Mesendoderm (in vitro differentiated cells): ENCODE data around the gene ANKRD18B.
"Not testable (repeated sequence)": the region's sequence is repeated elsewhere in the genome, so short reads cannot be mapped to it uniquely, and the experiment has no call there.

ENCODE experiments used
- DNase-seq: peaks from one replicate; pipeline ENCODE4 v3.0.0; 2013
- H2AK5ac ChIP-seq: 2 replicates; pipeline ENCODE4 v1.6.1; 2013; ENCODE audit warnings: low read length, inconsistent platforms
- H2BK120ac ChIP-seq: 2 replicates; pipeline ENCODE4 v1.6.1; 2013; ENCODE audit warnings: low read depth, mild to moderate bottlenecking, low read length, moderate library complexity, mixed read lengths
- H2BK15ac ChIP-seq: replicated peaks from 2 replicates; pipeline ENCODE4 v1.6.1; 2013; ENCODE audit warnings: low read depth, mild to moderate bottlenecking, moderate library complexity
- H2BK5ac ChIP-seq: 2 replicates; pipeline ENCODE4 v1.6.1; 2013; ENCODE audit warnings: low read length, inconsistent platforms
- H3K18ac ChIP-seq: 2 replicates; pipeline ENCODE4 v1.6.1; 2013; ENCODE audit warnings: mild to moderate bottlenecking, low read length, mixed read lengths
- H3K23ac ChIP-seq: one replicate; pipeline ENCODE4 v1.6.1; 2013; ENCODE audit warnings: low read length
- H3K27ac ChIP-seq: 2 replicates; pipeline ENCODE4 v1.5.1; 2013; ENCODE audit warnings: low read depth, mild to moderate bottlenecking, inconsistent platforms, low read length, moderate library complexity
- H3K27me3 ChIP-seq: 2 replicates; pipeline ENCODE4 v1.6.1; 2013; ENCODE audit warnings: low read length, control low read depth, mild to moderate bottlenecking, inconsistent platforms; ENCODE audit not compliant: insufficient read depth, poor library complexity
- H3K36me3 ChIP-seq: 2 replicates; pipeline ENCODE4 v1.6.1; 2013; ENCODE audit warnings: low read length, inconsistent platforms; ENCODE audit not compliant: control insufficient read depth, insufficient read depth
- H3K4ac ChIP-seq: one replicate; pipeline ENCODE4 v1.6.1; 2013; ENCODE audit warnings: low read depth, mild to moderate bottlenecking, low read length, moderate library complexity
- H3K4me1 ChIP-seq: 2 replicates; pipeline ENCODE4 v1.6.1; 2013; ENCODE audit warnings: low read depth, low read length, inconsistent platforms; ENCODE audit not compliant: control insufficient read depth
- H3K4me2 ChIP-seq: 2 replicates; pipeline ENCODE4 v1.6.1; 2013; ENCODE audit warnings: low read length
- H3K4me3 ChIP-seq: 2 replicates; pipeline ENCODE4 v1.5.1; 2013; ENCODE audit warnings: mild to moderate bottlenecking, low read length
- H3K56ac ChIP-seq: one replicate; pipeline ENCODE4 v1.6.1; 2013; ENCODE audit warnings: low read length
- H3K79me1 ChIP-seq: 2 replicates; pipeline ENCODE4 v1.6.1; 2013; ENCODE audit warnings: low read length, inconsistent platforms
- H3K79me2 ChIP-seq: 2 replicates; pipeline ENCODE4 v1.6.1; 2013; ENCODE audit warnings: mild to moderate bottlenecking, low read length; ENCODE audit not compliant: control insufficient read depth, insufficient read depth
- H3K9ac ChIP-seq: 2 replicates; pipeline ENCODE4 v1.6.1; 2013; ENCODE audit warnings: low read length, inconsistent platforms
- H4K5ac ChIP-seq: one replicate; pipeline ENCODE4 v1.6.1; 2013; ENCODE audit warnings: low read length
- H4K8ac ChIP-seq: one replicate; pipeline ENCODE4 v1.6.1; 2013; ENCODE audit warnings: low read depth, mild to moderate bottlenecking, control low read depth, low read length, moderate library complexity
- whole genome bisulfite sequencing: extraction: QIAGEN DNeasy Blood & Tissue Kit; methylation state at CpG from one replicate; pipeline ENCODE4 v1.1.7; 2013; ENCODE audit warnings: low lambda C conversion rate, missing lambda C conversion rate; ENCODE audit not compliant: insufficient coverage; ENCODE audit errors: extremely low coverage; 5-methylcytosine and 5-hydroxymethylcytosine counted together

Gene ANKRD18B

DNA sequence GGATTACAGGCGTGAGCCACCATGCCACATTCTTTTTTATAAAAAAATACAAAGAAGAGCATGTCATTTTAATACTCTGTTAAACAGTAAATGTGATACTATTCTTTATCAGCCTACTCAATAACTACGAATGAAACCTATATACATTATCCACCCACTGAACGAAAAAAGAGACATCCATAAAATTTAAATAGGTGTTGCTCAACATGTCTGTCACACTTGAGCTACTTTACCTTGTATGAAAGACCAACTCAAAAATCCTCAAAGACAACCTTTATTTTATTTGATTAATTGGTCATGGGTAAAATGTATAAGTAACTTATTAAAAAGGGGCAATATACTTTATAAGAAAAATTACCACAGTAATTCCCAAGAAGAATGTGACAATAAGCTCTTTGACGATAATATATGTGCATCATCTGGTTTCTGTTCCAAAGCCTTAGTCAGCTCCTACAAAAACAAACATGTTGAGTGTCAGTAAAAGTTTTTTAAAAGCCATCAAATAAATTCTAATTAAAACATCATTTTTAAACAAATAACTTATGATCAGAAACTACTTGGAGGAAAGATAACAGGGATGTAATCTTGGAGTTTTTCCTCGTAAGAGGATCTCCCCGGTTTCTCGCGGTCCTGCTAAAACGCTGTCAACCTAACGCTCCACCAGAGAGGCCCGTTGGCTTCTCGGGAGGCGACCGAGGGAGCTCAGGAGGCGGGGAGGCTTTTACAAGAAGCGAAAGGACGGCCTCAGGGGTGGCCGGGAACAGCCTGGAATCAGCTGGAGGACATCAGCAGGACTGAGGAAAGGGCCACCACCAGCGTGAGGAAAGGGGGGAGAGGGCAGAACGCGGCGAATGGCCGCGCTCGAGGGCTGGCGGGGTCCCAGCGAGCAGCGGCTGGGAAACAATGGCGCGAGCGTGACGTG, 13.5 kb upstream of the ANKRD18B start:
- peak overlapping the region; percentile 79 for H3K9ac ChIP-seq
- H2BK15ac ChIP-seq: no peak overlapping the region
- H3K4ac ChIP-seq: no peak overlapping the region
- no peaks in the 10 kb centered on the region for H3K79me1 ChIP-seq
- H3K4me1 ChIP-seq: no peaks in the 10 kb centered on the region
- H4K8ac ChIP-seq: no peak overlapping the region
- no peaks in the 10 kb centered on the region for H3K79me2 ChIP-seq
- no peak overlapping the region for H2BK120ac ChIP-seq
- no peaks in the 10 kb centered on the region for H3K27me3 ChIP-seq
- peak; percentile 76 for DNase-seq
- peak overlapping the region; percentile 67 for H3K4me2 ChIP-seq
- H3K23ac ChIP-seq: no peak overlapping the region
- no CpG with 5 or more reads among the region's 32 CpGs for WGBS
- H4K5ac ChIP-seq: no peak overlapping the region
- H3K36me3 ChIP-seq: no peaks in the 10 kb centered on the region
- H3K56ac ChIP-seq: peak overlapping the region; percentile 97
- no peak overlapping the region for H2AK5ac ChIP-seq
- no peak overlapping the region for H2BK5ac ChIP-seq
- no peak overlapping the region for H3K27ac ChIP-seq
- peak overlapping the region; percentile 56 for H3K4me3 ChIP-seq
- H3K18ac ChIP-seq: peak overlapping the region; percentile 20

DNA sequence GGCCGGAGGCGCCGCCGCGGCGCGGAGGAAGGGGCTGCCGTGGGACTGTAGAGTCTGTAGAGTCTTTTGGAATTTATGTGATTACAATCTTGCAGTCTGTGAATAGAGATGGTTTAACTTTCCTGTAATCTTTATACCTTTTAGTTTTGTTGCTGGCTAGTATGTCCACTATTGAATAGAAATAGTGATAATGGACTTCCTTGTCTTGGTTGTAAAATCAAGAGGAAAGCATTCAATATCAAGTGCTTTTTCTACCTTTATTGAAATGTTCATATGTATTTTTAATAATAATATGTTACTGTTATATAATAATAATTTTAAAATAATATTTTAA, 12.9 kb upstream of the ANKRD18B start:
- H3K4ac ChIP-seq, H2BK5ac ChIP-seq, H3K79me2 ChIP-seq, H3K36me3 ChIP-seq, H3K27ac ChIP-seq, H3K79me1 ChIP-seq, H3K27me3 ChIP-seq, H2BK15ac ChIP-seq, H3K23ac ChIP-seq, H4K5ac ChIP-seq, DNase-seq, H4K8ac ChIP-seq, H2AK5ac ChIP-seq, H2BK120ac ChIP-seq, H3K4me1 ChIP-seq: not testable (repeated sequence)
- no CpG with 5 or more reads among the region's 8 CpGs for WGBS
- Histone ChIP-seq H3K4me2 (peak overlapping the region; percentile 67), H3K18ac (peak overlapping the region; percentile 20), H3K9ac (peak overlapping the region; percentile 79), H3K56ac (peak overlapping the region; percentile 97), H3K4me3 (peak overlapping the region; percentile 56)

DNA sequence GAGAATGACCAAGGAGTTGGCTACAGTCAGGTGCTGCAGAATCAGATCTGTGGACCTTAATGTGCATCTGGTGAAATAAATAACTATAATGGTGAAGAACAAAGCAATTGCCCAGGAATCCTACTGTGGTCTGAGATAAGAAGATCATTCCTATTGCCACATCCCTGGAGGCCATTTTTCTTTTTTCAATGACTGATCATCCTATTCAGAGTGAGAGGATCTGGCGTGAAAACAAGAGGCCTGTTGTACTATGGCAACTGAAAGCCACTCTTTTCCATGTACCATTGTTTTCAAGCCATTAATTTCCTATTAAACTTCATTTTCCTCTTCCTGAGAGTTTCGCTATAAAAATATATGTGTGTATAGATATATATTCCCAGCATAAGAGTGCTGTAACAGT, 11.5 kb upstream of the ANKRD18B start:
- H3K36me3 ChIP-seq, H3K4ac ChIP-seq, H3K4me3 ChIP-seq, H3K4me1 ChIP-seq, H4K5ac ChIP-seq, H3K4me2 ChIP-seq, H3K56ac ChIP-seq, H3K27ac ChIP-seq, H3K9ac ChIP-seq, H3K79me1 ChIP-seq, H2AK5ac ChIP-seq, H2BK120ac ChIP-seq, H3K27me3 ChIP-seq, H2BK5ac ChIP-seq, H3K79me2 ChIP-seq, H4K8ac ChIP-seq, H3K23ac ChIP-seq, H3K18ac ChIP-seq, H2BK15ac ChIP-seq: not testable (repeated sequence)
- no CpG with 5 or more reads among the region's 2 CpGs for WGBS
- peak; percentile 12 for DNase-seq

DNA sequence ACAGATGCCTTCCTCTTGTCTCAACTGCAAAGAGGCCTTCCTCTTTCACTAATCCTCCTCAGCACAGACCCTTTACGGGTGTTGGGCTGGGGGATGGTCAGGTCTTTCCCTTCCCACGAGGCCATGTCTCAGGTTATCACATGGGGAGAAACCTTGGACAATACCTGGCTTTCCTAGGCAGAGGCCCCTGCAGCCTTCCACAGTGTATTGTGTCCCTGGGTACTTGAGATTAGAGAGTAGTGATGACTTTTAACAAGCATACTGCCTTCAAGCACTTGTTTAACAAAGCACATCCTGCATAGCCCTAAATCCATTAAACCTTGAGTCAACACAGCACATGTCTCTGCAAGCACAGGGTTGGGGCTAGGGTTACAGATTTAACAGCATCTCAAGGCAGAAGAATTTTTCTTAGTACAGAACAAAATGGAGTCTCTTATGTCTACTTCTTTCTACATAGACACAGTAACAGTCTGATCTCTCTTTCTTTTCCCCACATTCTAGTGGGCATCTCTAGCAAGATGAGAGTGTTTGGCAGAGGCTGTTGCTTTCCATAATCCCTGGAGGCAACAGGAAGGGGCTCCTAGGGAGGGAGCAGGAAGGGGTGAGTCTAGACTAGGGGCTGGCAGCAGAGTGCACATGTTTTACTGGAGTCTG, 8.6 kb upstream of the ANKRD18B start:
- H2BK120ac ChIP-seq, H3K36me3 ChIP-seq, H2BK15ac ChIP-seq, H3K79me2 ChIP-seq, H4K8ac ChIP-seq, H3K56ac ChIP-seq, H3K27ac ChIP-seq, H3K27me3 ChIP-seq, H3K4me3 ChIP-seq, H3K23ac ChIP-seq, H3K4me1 ChIP-seq, H2BK5ac ChIP-seq, H3K79me1 ChIP-seq, H4K5ac ChIP-seq, H2AK5ac ChIP-seq, H3K9ac ChIP-seq, H3K4me2 ChIP-seq, H3K4ac ChIP-seq, H3K18ac ChIP-seq: not testable (repeated sequence)
- WGBS: no CpG with 5 or more reads among the region's 2 CpGs
- DNase-seq: peak; percentile 28

DNA sequence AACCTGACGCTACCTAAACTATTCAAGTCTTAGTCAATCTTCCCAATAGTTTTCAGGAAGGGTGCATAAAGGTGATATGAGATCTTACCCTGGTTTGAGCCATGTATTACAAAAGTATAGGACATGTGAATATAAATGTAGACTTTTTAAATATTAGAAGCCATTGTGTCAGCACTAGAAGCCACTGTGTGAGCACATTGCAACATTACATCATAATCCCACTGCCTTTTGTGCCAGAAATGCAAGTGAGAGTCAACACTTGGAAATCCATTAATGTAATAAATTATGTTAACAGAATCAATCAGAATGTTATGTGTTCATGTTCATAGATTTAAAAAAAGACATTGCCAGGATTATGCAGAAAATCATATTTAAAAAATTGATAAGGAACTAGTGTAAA, 7.7 kb upstream of the ANKRD18B start:
- not testable (repeated sequence) for H3K27ac ChIP-seq, H4K5ac ChIP-seq, H2BK15ac ChIP-seq, H3K79me2 ChIP-seq, H3K79me1 ChIP-seq, H3K4me1 ChIP-seq, H3K56ac ChIP-seq, H3K9ac ChIP-seq, H4K8ac ChIP-seq, H3K18ac ChIP-seq, H2BK5ac ChIP-seq, H3K4ac ChIP-seq, H3K36me3 ChIP-seq, H3K4me2 ChIP-seq, H3K27me3 ChIP-seq, H2AK5ac ChIP-seq, H3K4me3 ChIP-seq, H2BK120ac ChIP-seq, DNase-seq, H3K23ac ChIP-seq
- WGBS: no CpG with 5 or more reads among the region's 1 CpG
